Measurements from ENCODE around the gene COL9A1. TPM values are rescaled to one million over a fixed set of nuclear protein-coding genes. Genes with fewer than 3 reads are reported as not detected.

COL9A1 gene
- polyA plus RNA-seq, 1 of the 3 experiments (the other 2 are of a cell fraction), result 0.05 TPM

GRCh38 chr6:70194421-70194820, 108.5 kb downstream of the COL9A1 start:
- H2AFZ ChIP-seq (ENCODE audit: low read depth), result no peak overlapping the region
- no peaks in the 10 kb centered on the region for H3K36me3 ChIP-seq (replicated peaks in 1 of 2; ENCODE audit: control insufficient read depth in 1 of 2, insufficient read depth in 2 of 2, low read length in 1 of 2)
- no peaks in the 10 kb centered on the region for H3K9me2 ChIP-seq
- TF ChIP-seq RCOR1 (IDR thresholded peaks at IDR 0.05; ENCODE audit: low read length) (no peak), NFIC (IDR thresholded peaks at IDR 0.05; ENCODE audit: borderline replicate concordance) (no peak), GABPA (IDR thresholded peaks at IDR 0.05; ENCODE audit: low read depth) (no peak), MEF2A (IDR thresholded peaks at IDR 0.05; ENCODE audit: borderline replicate concordance, low read depth) (no peak), FOXJ3 (CRISPR knock-in tag; IDR thresholded peaks at IDR 0.05) (no peak), RXRA (IDR thresholded peaks at IDR 0.05; ENCODE audit: borderline replicate concordance, low read depth) (no peak), SMC3 (IDR thresholded peaks at IDR 0.05; ENCODE audit: low read depth, low read length) (no peak)
- CTCF ChIA-PET, result interaction anchor here (2.0 kb wide), 1 partner anchor 26 kb away, joined by 6 read pairs; no protein-coding TSS in a partner anchor
- POLR2A ChIA-PET, result no interaction called here
- no peaks in the 10 kb centered on the region for H3F3A ChIP-seq (replicated peaks; ENCODE audit: insufficient read depth)
- no peak overlapping the region for H3K27ac ChIP-seq (ENCODE audit: low read depth in 2 of 2, low read length in 1 of 2)
- no peaks in the 10 kb centered on the region for H3K9me3 ChIP-seq
- H3K9ac ChIP-seq, result no peak overlapping the region
- no peaks in the 10 kb centered on the region for H4K20me1 ChIP-seq (ENCODE audit: insufficient read depth)
- no peaks in the 10 kb centered on the region for H3K79me2 ChIP-seq (ENCODE audit: insufficient read depth)
- no peaks in the 10 kb centered on the region for H3K4me1 ChIP-seq (ENCODE audit: control insufficient read depth in 1 of 2, insufficient read depth in 2 of 2, low read depth in 1 of 2, low read length in 1 of 2)
- H3K27me3 ChIP-seq (ENCODE audit: insufficient read depth), result no peaks in the 10 kb centered on the region
- H3K4me3 ChIP-seq (ENCODE audit: low read depth in 2 of 2, low read length in 1 of 2), result no peak overlapping the region
- DNase-seq, result no peak
- H3K4me2 ChIP-seq, result no peak overlapping the region

DNA sequence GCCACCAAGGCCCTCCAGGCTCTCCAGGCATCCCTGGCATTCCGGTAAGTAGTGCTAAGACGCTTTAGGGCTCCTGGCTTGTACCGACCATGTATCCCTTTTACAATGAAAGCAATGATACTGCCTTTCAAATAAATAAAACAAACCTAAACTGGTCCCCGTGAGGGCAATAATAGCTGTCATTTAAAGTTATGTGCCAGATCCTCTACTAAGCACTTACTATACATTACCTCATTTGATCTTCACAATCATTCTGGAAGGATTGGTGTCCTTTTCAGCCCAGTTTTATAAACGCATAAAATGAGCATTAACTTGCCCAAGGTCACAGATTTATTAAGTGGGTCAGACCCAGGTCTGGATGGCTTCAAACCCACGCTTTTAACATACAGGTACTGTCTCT, 114.7 kb downstream of the COL9A1 start:
- no peaks in the 10 kb centered on the region for H3K36me3 ChIP-seq (replicated peaks in 1 of 2; ENCODE audit: control insufficient read depth in 1 of 2, insufficient read depth in 2 of 2, low read length in 1 of 2)
- H2AFZ ChIP-seq (ENCODE audit: low read depth), result no peak overlapping the region
- no peaks in the 10 kb centered on the region for H3K9me3 ChIP-seq
- TF ChIP-seq NFIC (IDR thresholded peaks at IDR 0.05; ENCODE audit: borderline replicate concordance), result no peak
- H3K9me2 ChIP-seq, result no peaks in the 10 kb centered on the region
- H3K4me2 ChIP-seq, result no peak overlapping the region
- no peaks in the 10 kb centered on the region for H4K20me1 ChIP-seq (ENCODE audit: insufficient read depth)
- H3F3A ChIP-seq (replicated peaks; ENCODE audit: insufficient read depth), result no peaks in the 10 kb centered on the region
- ChIA-PET CTCF (no interaction called here), POLR2A (no interaction called here)
- H3K27me3 ChIP-seq (ENCODE audit: insufficient read depth), result no peaks in the 10 kb centered on the region
- no peak overlapping the region for H3K27ac ChIP-seq (ENCODE audit: low read depth in 2 of 2, low read length in 1 of 2)
- 37% methylated on average over 6 of the region's 6 CpGs for WGBS (ENCODE audit: low lambda C conversion rate)
- DNase-seq, result no peak
- H3K4me1 ChIP-seq (ENCODE audit: control insufficient read depth in 1 of 2, insufficient read depth in 2 of 2, low read depth in 1 of 2, low read length in 1 of 2), result no peaks in the 10 kb centered on the region
- no peak overlapping the region for H3K9ac ChIP-seq
- H3K79me2 ChIP-seq (ENCODE audit: insufficient read depth), result no peaks in the 10 kb centered on the region
- H3K4me3 ChIP-seq (ENCODE audit: low read depth in 2 of 2, low read length in 1 of 2), result no peak overlapping the region

- no peak overlapping the region for H3K4me3 ChIP-seq (ENCODE audit: low read depth in 2 of 2, low read length in 1 of 2)
- H3K27me3 ChIP-seq (ENCODE audit: insufficient read depth), result no peaks in the 10 kb centered on the region
- ChIA-PET CTCF (no interaction called here), POLR2A (no interaction called here)
- DNase-seq, result no peak
- H3K9ac ChIP-seq, result no peak overlapping the region
- H3K36me3 ChIP-seq (replicated peaks in 1 of 2; ENCODE audit: control insufficient read depth in 1 of 2, insufficient read depth in 2 of 2, low read length in 1 of 2), result no peaks in the 10 kb centered on the region
- no peak overlapping the region for H3K27ac ChIP-seq (ENCODE audit: low read depth in 2 of 2, low read length in 1 of 2)
- TF ChIP-seq TEAD4 (IDR thresholded peaks at IDR 0.05; ENCODE audit: borderline replicate concordance, insufficient read depth), result no peak
- H3K9me2 ChIP-seq, result no peaks in the 10 kb centered on the region
- no peaks in the 10 kb centered on the region for H3K79me2 ChIP-seq (ENCODE audit: insufficient read depth)
- no peaks in the 10 kb centered on the region for H3K9me3 ChIP-seq
- H4K20me1 ChIP-seq (ENCODE audit: insufficient read depth), result no peaks in the 10 kb centered on the region
- 64% methylated on average over 1 of the region's 1 CpG for WGBS (ENCODE audit: low lambda C conversion rate)
- H3K4me2 ChIP-seq, result no peak overlapping the region
- H3K4me1 ChIP-seq (ENCODE audit: control insufficient read depth in 1 of 2, insufficient read depth in 2 of 2, low read depth in 1 of 2, low read length in 1 of 2), result no peaks in the 10 kb centered on the region
- no peak overlapping the region for H2AFZ ChIP-seq (ENCODE audit: low read depth)
- H3F3A ChIP-seq (replicated peaks; ENCODE audit: insufficient read depth), result no peaks in the 10 kb centered on the region
Observed at GRCh38 chr6:70186461-70186860, 116.4 kb downstream of the COL9A1 start.

DNA sequence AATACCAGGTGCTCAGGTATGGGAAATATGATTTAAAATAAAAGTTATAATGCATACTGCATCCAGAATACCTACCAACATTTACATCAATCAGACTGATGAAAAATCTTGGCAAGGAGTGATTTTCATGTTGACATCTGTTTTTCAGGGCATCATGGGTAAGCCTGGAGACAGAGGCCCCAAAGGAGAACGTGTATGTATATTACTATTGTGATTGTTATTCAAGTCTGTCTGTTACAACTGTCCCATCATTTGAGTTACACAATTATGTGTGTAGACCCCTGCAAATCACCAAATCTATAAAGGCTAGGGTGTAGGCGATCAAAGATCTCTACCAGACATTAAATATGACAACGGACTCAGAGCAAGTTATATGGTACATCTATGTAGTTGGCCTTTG, 118.2 kb downstream of the COL9A1 start:
- DNase-seq, result no peak
- ChIA-PET POLR2A (no interaction called here), CTCF (no interaction called here)
- no peaks in the 10 kb centered on the region for H4K20me1 ChIP-seq (ENCODE audit: insufficient read depth)
- H3K9me2 ChIP-seq, result no peaks in the 10 kb centered on the region
- no peak overlapping the region for H3K9ac ChIP-seq
- no peaks in the 10 kb centered on the region for H3K79me2 ChIP-seq (ENCODE audit: insufficient read depth)
- H3K9me3 ChIP-seq, result no peaks in the 10 kb centered on the region
- no peaks in the 10 kb centered on the region for H3K27me3 ChIP-seq (ENCODE audit: insufficient read depth)
- TF ChIP-seq, protein P1, sequence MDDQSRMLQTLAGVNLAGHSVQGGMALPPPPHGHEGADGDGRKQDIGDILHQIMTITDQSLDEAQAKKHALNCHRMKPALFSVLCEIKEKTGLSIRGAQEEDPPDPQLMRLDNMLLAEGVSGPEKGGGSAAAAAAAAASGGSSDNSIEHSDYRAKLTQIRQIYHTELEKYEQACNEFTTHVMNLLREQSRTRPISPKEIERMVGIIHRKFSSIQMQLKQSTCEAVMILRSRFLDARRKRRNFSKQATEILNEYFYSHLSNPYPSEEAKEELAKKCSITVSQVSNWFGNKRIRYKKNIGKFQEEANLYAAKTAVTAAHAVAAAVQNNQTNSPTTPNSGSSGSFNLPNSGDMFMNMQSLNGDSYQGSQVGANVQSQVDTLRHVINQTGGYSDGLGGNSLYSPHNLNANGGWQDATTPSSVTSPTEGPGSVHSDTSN (IDR thresholded peaks at IDR 0.05), result no peak
- TF ChIP-seq POLR2AphosphoS5 (IDR thresholded peaks at IDR 0.05; ENCODE audit: low read depth, low read length) (no peak), YY1 (IDR thresholded peaks at IDR 0.05; ENCODE audit: low read depth) (no peak), RXRA (IDR thresholded peaks at IDR 0.05; ENCODE audit: borderline replicate concordance, low read depth) (no peak), TEAD4 (IDR thresholded peaks at IDR 0.05; ENCODE audit: borderline replicate concordance, insufficient read depth) (no peak), RAD21 (IDR thresholded peaks at IDR 0.05; ENCODE audit: low read length) (no peak)
- H3K27ac ChIP-seq (ENCODE audit: low read depth in 2 of 2, low read length in 1 of 2), result no peak overlapping the region
- no peaks in the 10 kb centered on the region for H3F3A ChIP-seq (replicated peaks; ENCODE audit: insufficient read depth)
- H3K36me3 ChIP-seq (replicated peaks in 1 of 2; ENCODE audit: control insufficient read depth in 1 of 2, insufficient read depth in 2 of 2, low read length in 1 of 2), result no peaks in the 10 kb centered on the region
- no peak overlapping the region for H3K4me2 ChIP-seq
- WGBS (ENCODE audit: low lambda C conversion rate), result 63% methylated on average over 3 of the region's 3 CpGs
- H3K4me3 ChIP-seq (ENCODE audit: low read depth in 2 of 2, low read length in 1 of 2), result no peak overlapping the region
- no peak overlapping the region for H2AFZ ChIP-seq (ENCODE audit: low read depth)
- 0 out of 4 replicates have a peak, but pooled peaks cover 0 to 4% of the 10 kb centered on the region in 2 experiments for H3K4me1 ChIP-seq (ENCODE audit: control insufficient read depth in 1 of 2, insufficient read depth in 2 of 2, low read depth in 1 of 2, low read length in 1 of 2)
